C4-2B (cell line): ENCODE results near the gene NATD1.

ENCODE experiments used
- H3K27ac ChIP-seq: fragments of 450-650 bp; 2 replicates; pipeline ENCODE4 v1.5.1; 2017
- ZFX ChIP-seq: fragments of 450-650 bp; IDR thresholded peaks from 2 replicates; pipeline ENCODE4 v1.6.1; 2017
- TF ChIP-seq, protein P1 (sequence below): fragments of 450-650 bp; conservative IDR thresholded peaks from 2 replicates; pipeline ENCODE4 v1.5.1; 2017; ENCODE audit warnings: mild to moderate bottlenecking

NATD1 gene

GRCh38 chr17:21272250-21272649, 19.0 kb upstream of the NATD1 start:
- TF ChIP-seq ZFX = no peak
- TF ChIP-seq, protein P1, sequence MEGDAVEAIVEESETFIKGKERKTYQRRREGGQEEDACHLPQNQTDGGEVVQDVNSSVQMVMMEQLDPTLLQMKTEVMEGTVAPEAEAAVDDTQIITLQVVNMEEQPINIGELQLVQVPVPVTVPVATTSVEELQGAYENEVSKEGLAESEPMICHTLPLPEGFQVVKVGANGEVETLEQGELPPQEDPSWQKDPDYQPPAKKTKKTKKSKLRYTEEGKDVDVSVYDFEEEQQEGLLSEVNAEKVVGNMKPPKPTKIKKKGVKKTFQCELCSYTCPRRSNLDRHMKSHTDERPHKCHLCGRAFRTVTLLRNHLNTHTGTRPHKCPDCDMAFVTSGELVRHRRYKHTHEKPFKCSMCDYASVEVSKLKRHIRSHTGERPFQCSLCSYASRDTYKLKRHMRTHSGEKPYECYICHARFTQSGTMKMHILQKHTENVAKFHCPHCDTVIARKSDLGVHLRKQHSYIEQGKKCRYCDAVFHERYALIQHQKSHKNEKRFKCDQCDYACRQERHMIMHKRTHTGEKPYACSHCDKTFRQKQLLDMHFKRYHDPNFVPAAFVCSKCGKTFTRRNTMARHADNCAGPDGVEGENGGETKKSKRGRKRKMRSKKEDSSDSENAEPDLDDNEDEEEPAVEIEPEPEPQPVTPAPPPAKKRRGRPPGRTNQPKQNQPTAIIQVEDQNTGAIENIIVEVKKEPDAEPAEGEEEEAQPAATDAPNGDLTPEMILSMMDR = no peak

DNA sequence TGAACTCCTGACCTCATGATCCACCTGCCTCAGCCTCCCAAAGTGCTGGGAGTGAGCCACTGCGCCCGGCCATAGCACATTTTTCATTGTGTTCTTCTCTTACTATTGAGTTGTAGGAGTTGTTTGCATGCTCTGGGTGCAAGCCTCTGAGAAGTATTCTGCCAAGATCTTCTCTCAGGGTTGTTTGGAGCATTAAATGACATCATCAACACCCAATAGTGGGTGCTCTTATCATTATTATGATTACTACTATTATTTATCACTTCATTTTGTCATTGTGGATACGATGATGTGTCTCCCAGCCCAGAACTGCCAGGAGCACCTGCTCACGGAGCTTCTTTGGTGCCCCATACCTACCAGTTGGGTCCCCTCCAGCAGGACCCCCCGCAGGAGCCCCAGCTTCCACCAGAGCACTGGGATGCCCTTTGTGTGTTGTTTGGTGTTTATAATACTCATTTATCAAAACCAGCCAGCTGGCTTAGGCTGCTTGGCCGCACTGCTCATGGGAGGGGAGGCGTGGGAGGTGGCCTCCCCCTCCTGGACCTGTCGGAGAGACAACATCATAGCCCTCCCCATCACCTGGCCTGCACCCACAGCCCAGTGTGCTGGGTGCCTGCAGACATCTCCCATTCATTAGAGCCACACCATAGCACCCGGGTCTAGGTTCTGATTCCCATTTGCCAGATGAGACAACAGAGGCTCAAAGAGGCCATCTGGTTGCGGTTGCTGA, 18.4 kb upstream of the NATD1 start:
- TF ChIP-seq, protein P1 = no peak
- no peak for TF ChIP-seq ZFX
- no peak overlapping the region for H3K27ac ChIP-seq

More at GRCh38 chr17:21272250-21272649, 19.0 kb upstream of the NATD1 start:
- H3K27ac ChIP-seq = no peak overlapping the region

DNA sequence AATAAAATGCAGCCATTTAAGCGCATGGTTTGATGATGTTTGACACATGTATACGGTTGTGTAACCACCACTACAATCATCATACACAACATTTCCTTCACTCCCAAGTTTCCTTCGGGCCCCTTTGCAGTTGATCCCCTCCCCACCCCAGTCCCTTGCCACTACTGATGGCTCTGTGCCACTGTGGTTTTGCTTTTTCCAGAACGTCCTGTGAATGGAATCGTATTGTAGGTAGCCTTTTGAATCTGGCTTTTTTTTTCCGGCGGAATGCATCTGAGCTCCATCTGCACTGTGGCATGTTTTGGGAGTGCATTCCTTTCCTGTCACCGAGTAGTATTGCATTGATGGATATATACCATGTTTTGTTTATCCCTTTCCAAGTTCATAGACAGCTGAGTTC, 16.2 kb upstream of the NATD1 start:
- no peak for TF ChIP-seq ZFX
- TF ChIP-seq, protein P1 = no peak
- no peak overlapping the region for H3K27ac ChIP-seq

DNA sequence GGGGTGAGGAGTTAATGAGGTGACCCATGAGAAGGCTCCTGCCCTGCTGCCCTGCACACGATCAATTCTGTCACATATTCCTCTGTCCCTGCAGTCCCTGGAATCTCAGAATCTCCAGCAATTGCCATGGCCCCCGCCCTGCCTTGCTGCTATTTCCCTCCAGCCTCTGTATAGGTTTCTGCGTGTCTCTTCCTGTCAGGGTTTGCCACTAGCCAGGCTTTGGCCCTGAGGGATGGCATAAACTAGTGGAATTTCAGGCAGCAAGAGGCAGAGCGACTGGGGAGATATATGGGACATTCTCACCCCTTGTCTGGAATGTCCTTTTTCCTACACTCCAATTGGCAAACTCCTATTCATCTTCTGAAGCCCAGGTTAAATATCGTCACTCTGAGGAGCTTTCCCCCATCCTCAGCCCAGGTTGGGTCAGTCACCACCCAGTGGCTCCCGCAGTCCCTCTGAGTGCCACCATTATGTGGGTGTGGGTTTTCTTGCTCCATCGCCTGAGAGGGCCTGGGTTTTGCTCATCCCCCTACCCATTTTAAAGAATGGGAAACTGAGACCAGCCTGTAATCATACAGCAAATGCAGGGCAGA, 15.5 kb upstream of the NATD1 start:
- TF ChIP-seq ZFX = no peak
- TF ChIP-seq, protein P1 = no peak
- H3K27ac ChIP-seq = no peak overlapping the region

- H3K27ac ChIP-seq = no peak overlapping the region
- TF ChIP-seq, protein P1 = no peak
- no peak for TF ChIP-seq ZFX
Observed at GRCh38 chr17:21263376-21263775, 10.2 kb upstream of the NATD1 start.

DNA sequence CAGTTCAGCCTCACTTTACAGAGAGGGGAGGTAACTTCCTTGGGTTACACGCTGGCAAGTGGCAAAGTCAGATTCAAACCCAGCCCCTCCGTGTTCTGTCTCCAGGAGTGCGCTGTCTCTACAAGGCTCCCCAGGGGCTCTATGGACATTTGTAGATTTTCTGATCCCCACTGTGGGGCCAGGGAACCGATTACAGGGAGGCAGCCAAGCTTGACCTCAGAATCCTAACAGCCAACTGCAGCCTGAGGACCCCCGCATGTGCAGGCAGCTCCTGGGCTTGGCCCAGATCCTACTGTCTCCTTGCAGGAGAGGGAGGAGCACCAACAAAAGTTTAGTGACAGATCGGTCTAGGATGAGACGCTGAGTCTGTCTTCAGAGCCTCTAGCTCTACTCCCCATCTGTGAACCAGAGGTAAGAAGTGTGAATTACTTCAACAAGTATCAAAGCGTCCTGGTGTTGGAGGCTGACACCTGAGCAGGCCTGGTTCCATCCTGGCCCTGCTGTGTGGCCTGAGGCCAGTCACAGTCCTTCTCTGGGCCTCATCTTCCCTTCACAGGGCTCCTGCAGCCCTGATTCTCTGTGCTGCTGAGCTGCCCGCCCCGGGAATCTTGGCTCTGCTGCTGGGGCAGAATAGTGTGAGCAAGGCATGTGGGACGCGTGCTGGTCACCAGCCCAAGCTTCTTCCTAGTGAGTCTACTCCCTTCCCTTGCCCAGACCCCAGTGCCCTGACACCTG, 9.2 kb upstream of the NATD1 start:
- TF ChIP-seq, protein P1 = no peak
- TF ChIP-seq ZFX = no peak
- no peak overlapping the region for H3K27ac ChIP-seq

DNA sequence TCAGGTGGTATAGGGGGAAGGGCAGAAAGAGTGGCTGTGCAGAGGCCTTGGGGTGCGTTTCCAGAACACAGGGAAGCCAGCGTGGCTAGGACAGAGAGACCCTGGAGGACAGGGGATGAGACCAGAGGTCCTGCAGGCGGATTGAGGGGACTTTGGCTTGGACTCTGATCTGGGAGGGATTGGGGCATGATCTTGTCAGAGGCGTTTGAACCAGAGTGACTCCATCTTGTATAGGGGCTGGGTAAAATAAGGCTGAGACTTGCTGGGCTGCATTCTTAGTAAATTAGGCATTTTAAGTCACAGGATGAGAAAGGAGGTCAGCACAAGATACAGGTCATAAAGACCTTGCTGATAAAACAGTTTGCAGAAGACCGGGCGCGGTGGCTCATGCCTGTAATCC, 5.4 kb upstream of the NATD1 start:
- TF ChIP-seq, protein P1 = no peak
- TF ChIP-seq ZFX = no peak
- H3K27ac ChIP-seq = no peak overlapping the region
